ENCODE results near the gene MIS18A.

The MIS18A gene

DNA sequence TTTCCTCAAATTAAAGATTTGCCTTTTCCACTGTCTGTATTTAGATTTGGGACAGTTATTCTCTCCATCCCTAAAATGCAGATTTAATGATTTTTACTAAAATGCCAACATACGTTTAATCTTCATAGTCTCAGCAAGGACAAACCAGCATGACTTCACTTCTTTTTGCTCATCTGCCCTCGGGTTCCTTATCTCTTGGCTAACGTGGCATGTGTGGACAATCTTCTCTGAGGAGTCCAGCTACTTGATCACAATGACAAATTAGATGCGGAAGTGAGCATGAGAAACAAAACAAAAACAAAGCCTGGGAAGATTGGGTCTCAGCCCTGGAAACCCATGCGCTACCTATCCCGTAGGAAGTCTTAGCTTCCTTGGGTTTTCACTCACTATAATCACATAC, 20.8 kb upstream of the MIS18A start:
- Histone ChIP-seq H3K9ac (ENCODE audit: low read length) (no peak overlapping the region), H3F3A (ENCODE audit: insufficient read depth) (no peaks in the 10 kb centered on the region), H3K4me2 (ENCODE audit: low read depth, low read length, poor library complexity, severe bottlenecking) (no peak overlapping the region), H3K36me3 (ENCODE audit: low read length) (no peaks in the 10 kb centered on the region), H3K4me3 (ENCODE audit: insufficient read depth, low read length, poor library complexity, severe bottlenecking) (no peak overlapping the region), H3K79me2 (ENCODE audit: insufficient read depth, low read length) (no peaks in the 10 kb centered on the region), H3K27ac (ENCODE audit: low read depth, low read length) (no peak overlapping the region), H4K20me1 (ENCODE audit: low read depth, low read length) (no peaks in the 10 kb centered on the region), H3K27me3 (ENCODE audit: low read length) (no peaks in the 10 kb centered on the region), H3K9me2 (replicated peaks; ENCODE audit: insufficient read depth, low read length) (no peaks in the 10 kb centered on the region), H2AFZ (ENCODE audit: low read depth, low read length, severe bottlenecking) (no peak overlapping the region), H3K9me3 (ENCODE audit: insufficient read depth, low read length) (no peaks in the 10 kb centered on the region)
- TF ChIP-seq, protein P1, sequence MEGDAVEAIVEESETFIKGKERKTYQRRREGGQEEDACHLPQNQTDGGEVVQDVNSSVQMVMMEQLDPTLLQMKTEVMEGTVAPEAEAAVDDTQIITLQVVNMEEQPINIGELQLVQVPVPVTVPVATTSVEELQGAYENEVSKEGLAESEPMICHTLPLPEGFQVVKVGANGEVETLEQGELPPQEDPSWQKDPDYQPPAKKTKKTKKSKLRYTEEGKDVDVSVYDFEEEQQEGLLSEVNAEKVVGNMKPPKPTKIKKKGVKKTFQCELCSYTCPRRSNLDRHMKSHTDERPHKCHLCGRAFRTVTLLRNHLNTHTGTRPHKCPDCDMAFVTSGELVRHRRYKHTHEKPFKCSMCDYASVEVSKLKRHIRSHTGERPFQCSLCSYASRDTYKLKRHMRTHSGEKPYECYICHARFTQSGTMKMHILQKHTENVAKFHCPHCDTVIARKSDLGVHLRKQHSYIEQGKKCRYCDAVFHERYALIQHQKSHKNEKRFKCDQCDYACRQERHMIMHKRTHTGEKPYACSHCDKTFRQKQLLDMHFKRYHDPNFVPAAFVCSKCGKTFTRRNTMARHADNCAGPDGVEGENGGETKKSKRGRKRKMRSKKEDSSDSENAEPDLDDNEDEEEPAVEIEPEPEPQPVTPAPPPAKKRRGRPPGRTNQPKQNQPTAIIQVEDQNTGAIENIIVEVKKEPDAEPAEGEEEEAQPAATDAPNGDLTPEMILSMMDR (IDR thresholded peaks at IDR 0.05; ENCODE audit: insufficient read depth, low read length, poor library complexity, severe bottlenecking), result no peak
- TF ChIP-seq EZH2phosphoT487 (conservative IDR thresholded peaks at IDR 0.05; ENCODE audit: low read length), result no peak

DNA sequence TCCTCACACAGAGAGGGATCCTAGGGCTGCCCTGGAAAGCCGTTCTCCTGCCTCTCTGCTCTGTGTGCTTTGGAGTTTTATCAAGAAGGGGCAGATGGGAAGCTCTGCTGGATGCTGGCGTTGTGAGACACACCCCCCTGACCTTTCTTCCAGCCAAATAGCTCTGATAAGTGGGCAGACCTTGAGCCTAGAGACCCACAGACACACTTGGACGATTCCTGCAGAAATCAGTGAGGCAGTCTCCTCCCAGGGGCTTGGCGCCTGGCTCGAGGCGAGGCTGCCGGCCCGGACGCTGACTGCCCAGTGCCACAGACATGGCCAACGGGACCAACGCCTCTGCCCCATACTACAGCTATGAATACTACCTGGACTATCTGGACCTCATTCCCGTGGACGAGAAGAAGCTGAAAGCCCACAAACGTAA, 19.8 kb upstream of the MIS18A start, which contains the start of gene MRAP:
TSS of gene MRAP (plus strand) at position 198 of the 424 bp plus-strand sequence. CDS start at position 315, 117 bp downstream.
- no peaks in the 10 kb centered on the region for H4K20me1 ChIP-seq (ENCODE audit: low read depth, low read length)
- no peaks in the 10 kb centered on the region for H3K9me2 ChIP-seq (replicated peaks; ENCODE audit: insufficient read depth, low read length)
- H3K27me3 ChIP-seq (ENCODE audit: low read length), result no peaks in the 10 kb centered on the region
- H3K9me3 ChIP-seq (ENCODE audit: insufficient read depth, low read length), result no peaks in the 10 kb centered on the region
- TF ChIP-seq EZH2phosphoT487 (conservative IDR thresholded peaks at IDR 0.05; ENCODE audit: low read length), result no peak
- TF ChIP-seq, protein P1 (IDR thresholded peaks at IDR 0.05; ENCODE audit: insufficient read depth, low read length, poor library complexity, severe bottlenecking), result no peak
- H2AFZ ChIP-seq (ENCODE audit: low read depth, low read length, severe bottlenecking), result no peak within 1 kb of the TSS
- H3F3A ChIP-seq (ENCODE audit: insufficient read depth), result no peaks in the 10 kb centered on the region
- no peak within 1 kb of the TSS for H3K27ac ChIP-seq (ENCODE audit: low read depth, low read length)
- no peak within 1 kb of the TSS for H3K4me2 ChIP-seq (ENCODE audit: low read depth, low read length, poor library complexity, severe bottlenecking)
- H3K79me2 ChIP-seq (ENCODE audit: insufficient read depth, low read length), result no peaks in the 10 kb centered on the region
- no peaks in the 10 kb centered on the region for H3K36me3 ChIP-seq (ENCODE audit: low read length)
- H3K9ac ChIP-seq (ENCODE audit: low read length), result no peak within 1 kb of the TSS
- no peak within 1 kb of the TSS for H3K4me3 ChIP-seq (ENCODE audit: insufficient read depth, low read length, poor library complexity, severe bottlenecking)

DNA sequence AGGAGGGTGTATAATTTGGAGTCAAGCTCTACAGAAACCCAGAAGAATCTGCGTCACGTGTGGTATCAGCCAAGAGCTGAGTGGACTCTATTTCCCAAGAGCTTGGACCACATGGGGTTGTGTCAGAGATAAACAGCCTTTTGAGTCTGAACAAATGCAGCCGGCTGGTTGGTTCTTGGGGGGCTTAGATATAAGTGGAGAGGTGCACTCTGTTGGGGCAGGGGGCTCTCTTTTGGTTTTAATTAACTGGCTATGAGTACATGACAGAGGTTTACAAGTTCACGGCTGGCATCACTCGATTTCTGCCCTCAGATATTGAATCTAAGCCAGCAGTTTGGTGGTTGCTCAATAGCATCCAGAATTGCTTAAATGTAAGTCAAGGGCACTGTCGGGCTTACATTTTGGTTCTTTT, 19.3 kb upstream of the MIS18A start:
- no peaks in the 10 kb centered on the region for H3K36me3 ChIP-seq (ENCODE audit: low read length)

More for the DNA sequence above, 19.3 kb upstream of the MIS18A start:
- no peaks in the 10 kb centered on the region for H3K9me2 ChIP-seq (replicated peaks; ENCODE audit: insufficient read depth, low read length)
- no peak overlapping the region for H3K9ac ChIP-seq (ENCODE audit: low read length)
- no peak overlapping the region for H3K27ac ChIP-seq (ENCODE audit: low read depth, low read length)
- H2AFZ ChIP-seq (ENCODE audit: low read depth, low read length, severe bottlenecking), result no peak overlapping the region
- H3K27me3 ChIP-seq (ENCODE audit: low read length), result no peaks in the 10 kb centered on the region
- no peaks in the 10 kb centered on the region for H3K79me2 ChIP-seq (ENCODE audit: insufficient read depth, low read length)
- H3K4me2 ChIP-seq (ENCODE audit: low read depth, low read length, poor library complexity, severe bottlenecking), result no peak overlapping the region
- H3F3A ChIP-seq (ENCODE audit: insufficient read depth), result no peaks in the 10 kb centered on the region
- H3K4me3 ChIP-seq (ENCODE audit: insufficient read depth, low read length, poor library complexity, severe bottlenecking), result no peak overlapping the region
- TF ChIP-seq, protein P1 (IDR thresholded peaks at IDR 0.05; ENCODE audit: insufficient read depth, low read length, poor library complexity, severe bottlenecking), result no peak
- TF ChIP-seq EZH2phosphoT487 (conservative IDR thresholded peaks at IDR 0.05; ENCODE audit: low read length), result no peak
- H4K20me1 ChIP-seq (ENCODE audit: low read depth, low read length), result no peaks in the 10 kb centered on the region
- no peaks in the 10 kb centered on the region for H3K9me3 ChIP-seq (ENCODE audit: insufficient read depth, low read length)

Data from SU-DHL-6 (cell line).